ENCODE data around the gene DMRT3. TPM values are rescaled to one million over a fixed set of nuclear protein-coding genes. Genes with fewer than 3 reads are reported as not detected.

Gene DMRT3
- total RNA-seq, 4 donors from 2014 or later, result not detected

- no peaks in the 10 kb centered on the region for H3K27me3 ChIP-seq
- H3K27ac ChIP-seq, result no peak overlapping the region
- no peaks in the 10 kb centered on the region for H3K4me1 ChIP-seq
- no peaks in the 10 kb centered on the region for H3K36me3 ChIP-seq
- DNase-seq, result no peak
- H3K9me3 ChIP-seq, result peaks cover 0 to 9% (median 2%) of the 10 kb centered on the region in 4 donors
- TF ChIP-seq CTCF (IDR thresholded peaks at IDR 0.05), result no peak
- no peak for TF ChIP-seq POLR2A (IDR thresholded peaks at IDR 0.05)
- H3K4me3 ChIP-seq, result no peak overlapping the region
Observed at GRCh38 chr9:1024112-1024511, 47.7 kb downstream of the DMRT3 start.

- TF ChIP-seq POLR2A (IDR thresholded peaks at IDR 0.05), result no peak
- TF ChIP-seq CTCF (IDR thresholded peaks at IDR 0.05), result no peak
- H3K27ac ChIP-seq, result no peak overlapping the region
- no peaks in the 10 kb centered on the region for H3K4me1 ChIP-seq
- no peak overlapping the region for H3K4me3 ChIP-seq
- no peaks in the 10 kb centered on the region for H3K27me3 ChIP-seq
- H3K9me3 ChIP-seq, result peaks cover 0 to 9% (median 2%) of the 10 kb centered on the region in 4 donors
- no peaks in the 10 kb centered on the region for H3K36me3 ChIP-seq
- no peak for DNase-seq
Observed at GRCh38 chr9:1025131-1025530, 48.7 kb downstream of the DMRT3 start.

GRCh38 chr9:1026219-1026618, 49.8 kb downstream of the DMRT3 start:
- no peaks in the 10 kb centered on the region for H3K27me3 ChIP-seq
- no peak for DNase-seq
- peaks cover 0 to 9% (median 2%) of the 10 kb centered on the region in 4 donors for H3K9me3 ChIP-seq

GRCh38 chr9:1028501-1029190, 52.2 kb downstream of the DMRT3 start:
- no peak for TF ChIP-seq POLR2A (IDR thresholded peaks at IDR 0.05)
- no peak for TF ChIP-seq CTCF (IDR thresholded peaks at IDR 0.05)

More at GRCh38 chr9:1026219-1026618, 49.8 kb downstream of the DMRT3 start:
- Histone ChIP-seq H3K4me3 (no peak overlapping the region), H3K27ac (no peak overlapping the region), H3K4me1 (no peaks in the 10 kb centered on the region), H3K36me3 (no peaks in the 10 kb centered on the region)
- TF ChIP-seq CTCF (IDR thresholded peaks at IDR 0.05) (no peak), POLR2A (IDR thresholded peaks at IDR 0.05) (no peak)

GRCh38 chr9:1031951-1032601, 55.6 kb downstream of the DMRT3 start:
- no peak for DNase-seq
- no peak for TF ChIP-seq CTCF (IDR thresholded peaks at IDR 0.05)
- TF ChIP-seq POLR2A (IDR thresholded peaks at IDR 0.05), result no peak
- H3K4me3 ChIP-seq, result no peak overlapping the region
- no peak overlapping the region for H3K27ac ChIP-seq
- H3K27me3 ChIP-seq, result no peaks in the 10 kb centered on the region
- H3K9me3 ChIP-seq, result no peaks in the 10 kb centered on the region
- H3K36me3 ChIP-seq, result no peaks in the 10 kb centered on the region
- H3K4me1 ChIP-seq, result no peaks in the 10 kb centered on the region

More at GRCh38 chr9:1028501-1029190, 52.2 kb downstream of the DMRT3 start:
- H3K4me3 ChIP-seq, result no peak overlapping the region
- no peak for DNase-seq
- H3K4me1 ChIP-seq, result no peaks in the 10 kb centered on the region
- H3K36me3 ChIP-seq, result no peaks in the 10 kb centered on the region
- no peaks in the 10 kb centered on the region for H3K9me3 ChIP-seq
- H3K27ac ChIP-seq, result no peak overlapping the region
- H3K27me3 ChIP-seq, result no peaks in the 10 kb centered on the region

All from Peyer's patch (tissue), 4 donors.